Breast epithelium (tissue), 4 donors: ENCODE results near the gene DDX6. TPM values are rescaled to one million over a fixed set of nuclear protein-coding genes. Genes with fewer than 3 reads are reported as not detected.
"Not testable (repeated sequence)": the region's sequence is repeated elsewhere in the genome, so short reads cannot be mapped to it uniquely, and the experiment has no call there.

Experiments
- DNase-seq, 2 donors: peaks; one replicate each; pipeline ENCODE4 v3.0.0-alpha.2; 2019; ENCODE audit warnings: low spot score in 2 of 2
- H3K27ac ChIP-seq, 2 donors: fragments of 200-600 bp; sonication (generic) in 1 of 2; one replicate each; pipeline ENCODE4 v1.5.1; 2016 to 2019; ENCODE audit warnings: mild to moderate bottlenecking in 1 of 2
- H3K27me3 ChIP-seq, 2 donors: fragments of 200-600 bp; sonication (generic) in 1 of 2; one replicate each; pipeline versions ENCODE4 v1.5.1 to v1.6.0; 2017 to 2019; ENCODE audit warnings: control low read depth in 1 of 2, mild to moderate bottlenecking in 1 of 2
- H3K36me3 ChIP-seq: fragments of 200-600 bp; one replicate; pipeline ENCODE4 v1.5.1; 2019
- H3K4me1 ChIP-seq, 2 donors: fragments of 200-600 bp; sonication (generic); one replicate each; pipeline ENCODE4 v1.5.1; 2016 to 2019; ENCODE audit warnings: control low read depth in 1 of 2
- H3K4me3 ChIP-seq, 3 donors: fragments of 200-600 bp; sonication (generic); 1 replicate in 2 of 3; 2 replicates in 1 of 3; pipeline ENCODE4 v1.5.1; 2016 to 2019; ENCODE audit warnings: mild to moderate bottlenecking in 3 of 3, moderate library complexity in 2 of 3
- H3K9me3 ChIP-seq, 2 donors: fragments of 200-600 bp; sonication (generic) in 1 of 2; one replicate each; pipeline ENCODE4 v1.5.1; 2016 to 2019; ENCODE audit warnings: control low read depth in 1 of 2
- POLR2A ChIP-seq: fragments of 450-650 bp; IDR thresholded peaks from one replicate; pipeline ENCODE4 v1.6.1; 2016; ENCODE audit warnings: antibody characterized with exemption, mild to moderate bottlenecking, moderate library complexity
- POLR2AphosphoS5 ChIP-seq, 3 donors: sonication (generic); formaldehyde crosslinking; IDR thresholded peaks; one replicate each; pipeline ENCODE4 v1.6.1; 2017; ENCODE audit warnings: antibody characterized with exemption in 3 of 3
- intact Hi-C: fragments of 100-400 bp; cut with DNase I; formaldehyde crosslinking; loops from one replicate; pipeline ENCODE4 v1.15.1; 2023; ENCODE audit warnings: low total_unique reads
- total RNA-seq, 3 donors: library from RNA; depleted of rRNA; stranded (reverse); fragments of >200 nt; gene quantifications; one replicate each; pipeline ENCODE4 v1.1.0, GENCODE V29; 2016
- TF ChIP-seq, protein P1 (sequence below), 3 donors: fragments of 450-650 bp; IDR thresholded peaks; one replicate each; pipeline ENCODE4 v1.5.1; 2016 to 2017; ENCODE audit warnings: antibody characterized with exemption in 3 of 3, mild to moderate bottlenecking in 3 of 3, moderate library complexity in 3 of 3

Gene DDX6
- total RNA-seq, 3 donors from 2014 or later = 82.6 to 136 (median 125) TPM

DNA sequence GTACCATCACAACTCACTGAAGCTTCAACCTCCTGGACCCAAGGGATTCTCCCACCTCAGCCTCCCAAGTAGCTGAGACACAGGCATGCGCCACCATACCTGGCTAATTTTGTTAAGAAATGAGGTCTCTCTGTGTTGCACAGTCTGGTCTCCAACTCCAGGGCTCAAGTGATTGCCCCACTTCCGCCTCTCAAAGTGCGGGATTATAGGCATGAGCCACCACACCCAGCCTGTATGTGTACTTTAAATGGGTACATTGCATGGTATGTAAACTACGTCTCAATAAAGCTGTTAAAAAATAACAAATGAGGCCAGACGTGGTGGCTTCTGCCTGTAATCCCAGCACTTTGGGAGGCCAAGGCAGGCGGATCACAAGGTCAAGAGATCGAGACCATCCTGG is 36.2 kb upstream of the DDX6 start:
- no peaks in the 10 kb centered on the region for H3K4me1 ChIP-seq
- H3K27ac ChIP-seq = no peak overlapping the region
- H3K9me3 ChIP-seq = no peaks in the 10 kb centered on the region
- no peak for TF ChIP-seq POLR2A
- no peak for TF ChIP-seq POLR2AphosphoS5 (IDR thresholded peaks at IDR 0.05)
- TF ChIP-seq, protein P1, sequence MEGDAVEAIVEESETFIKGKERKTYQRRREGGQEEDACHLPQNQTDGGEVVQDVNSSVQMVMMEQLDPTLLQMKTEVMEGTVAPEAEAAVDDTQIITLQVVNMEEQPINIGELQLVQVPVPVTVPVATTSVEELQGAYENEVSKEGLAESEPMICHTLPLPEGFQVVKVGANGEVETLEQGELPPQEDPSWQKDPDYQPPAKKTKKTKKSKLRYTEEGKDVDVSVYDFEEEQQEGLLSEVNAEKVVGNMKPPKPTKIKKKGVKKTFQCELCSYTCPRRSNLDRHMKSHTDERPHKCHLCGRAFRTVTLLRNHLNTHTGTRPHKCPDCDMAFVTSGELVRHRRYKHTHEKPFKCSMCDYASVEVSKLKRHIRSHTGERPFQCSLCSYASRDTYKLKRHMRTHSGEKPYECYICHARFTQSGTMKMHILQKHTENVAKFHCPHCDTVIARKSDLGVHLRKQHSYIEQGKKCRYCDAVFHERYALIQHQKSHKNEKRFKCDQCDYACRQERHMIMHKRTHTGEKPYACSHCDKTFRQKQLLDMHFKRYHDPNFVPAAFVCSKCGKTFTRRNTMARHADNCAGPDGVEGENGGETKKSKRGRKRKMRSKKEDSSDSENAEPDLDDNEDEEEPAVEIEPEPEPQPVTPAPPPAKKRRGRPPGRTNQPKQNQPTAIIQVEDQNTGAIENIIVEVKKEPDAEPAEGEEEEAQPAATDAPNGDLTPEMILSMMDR (IDR thresholded peaks at IDR 0.05) = no peak
- no peaks in the 10 kb centered on the region for H3K27me3 ChIP-seq
- no peaks in the 10 kb centered on the region for H3K36me3 ChIP-seq
- DNase-seq = no peak
- intact Hi-C loops = no loop called here
- H3K4me3 ChIP-seq = no peak overlapping the region

DNA sequence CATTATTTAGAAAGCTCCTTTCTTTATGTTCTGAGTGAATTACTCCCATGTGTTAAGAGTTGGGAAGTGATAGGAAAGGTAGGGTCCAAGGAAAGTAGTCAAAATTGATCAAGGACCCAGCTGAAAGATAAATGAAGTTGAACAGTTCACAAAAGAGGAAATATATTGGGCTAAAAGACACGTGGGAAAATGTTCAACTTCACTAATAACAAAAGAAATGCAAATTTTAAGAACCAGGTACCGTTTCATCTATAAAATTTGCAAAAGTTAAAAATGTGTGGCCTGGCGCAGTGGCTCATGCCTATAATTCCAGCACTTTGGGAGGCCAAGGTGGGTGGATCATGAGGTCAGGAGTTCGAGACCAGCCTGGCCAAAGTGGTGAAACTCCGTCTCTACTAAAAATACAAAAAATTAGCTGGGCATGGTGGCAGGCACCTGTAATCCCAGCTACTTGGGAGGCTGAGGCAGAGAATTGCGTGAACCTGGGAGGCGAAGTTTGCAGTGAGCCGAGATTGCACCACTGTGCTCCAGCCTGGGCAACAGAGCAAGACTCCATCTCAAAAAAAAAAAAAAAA is 32.1 kb upstream of the DDX6 start:
- intact Hi-C loops, H3K4me1 ChIP-seq, H3K4me3 ChIP-seq, H3K27me3 ChIP-seq, H3K36me3 ChIP-seq, H3K9me3 ChIP-seq, DNase-seq, H3K27ac ChIP-seq: not testable (repeated sequence)

DNA sequence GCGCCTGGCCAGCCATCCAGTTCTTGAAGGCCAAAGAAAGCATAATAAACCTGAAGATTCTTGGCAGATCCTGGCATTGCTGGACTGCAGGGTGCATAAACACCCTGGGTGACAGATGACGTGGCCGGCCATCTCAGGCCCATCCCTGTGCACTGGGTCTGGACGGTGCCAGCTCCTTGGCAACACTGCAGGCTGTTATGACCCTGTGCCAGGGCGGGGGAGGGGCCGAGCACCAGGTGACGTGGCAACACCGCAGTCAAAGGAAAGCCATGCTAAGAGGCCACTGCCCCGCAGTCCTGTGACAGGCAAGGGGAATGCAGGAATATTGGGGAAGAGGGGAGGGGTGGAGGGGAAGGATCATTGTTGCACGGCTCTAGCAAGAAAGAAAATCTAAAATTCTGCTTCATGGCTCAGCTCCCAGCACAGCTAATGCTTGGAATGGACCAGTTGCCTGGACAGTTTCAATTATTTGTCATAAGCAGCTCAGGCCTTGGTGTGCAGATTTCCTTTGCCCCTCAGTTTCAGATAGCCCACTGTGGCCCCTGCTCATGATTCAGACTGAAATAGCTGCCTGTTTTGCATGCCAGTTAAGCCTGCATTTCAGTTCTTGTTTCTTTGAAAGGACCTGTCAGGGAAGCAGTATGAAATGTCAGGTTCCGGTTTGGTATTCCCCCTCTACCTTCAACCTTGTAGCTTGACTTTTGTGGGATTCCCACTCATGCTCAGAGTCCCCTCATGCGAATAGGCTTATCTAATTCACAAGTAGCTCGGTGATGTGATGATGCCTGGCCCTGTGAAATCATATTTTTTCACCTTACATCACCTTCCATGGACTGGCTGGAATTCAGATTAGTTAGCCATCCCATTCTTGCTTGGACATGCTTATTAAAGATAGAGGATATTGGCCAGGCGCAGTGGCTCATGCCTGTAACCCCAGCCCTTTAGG is 29.7 kb upstream of the DDX6 start:
- TF ChIP-seq POLR2AphosphoS5 (IDR thresholded peaks at IDR 0.05) = peak; percentile 38 to 78 (median 56)
- TF ChIP-seq POLR2A = no peak
- H3K4me3 ChIP-seq = no peak overlapping the region
- H3K27me3 ChIP-seq = no peaks in the 10 kb centered on the region
- DNase-seq = peak; percentile 91 to 92
- H3K27ac ChIP-seq = peak overlapping the region; percentile 75 to 78
- H3K4me1 ChIP-seq = no peaks in the 10 kb centered on the region
- intact Hi-C loops = no loop called here
- H3K36me3 ChIP-seq = no peaks in the 10 kb centered on the region
- no peaks in the 10 kb centered on the region for H3K9me3 ChIP-seq

DNA sequence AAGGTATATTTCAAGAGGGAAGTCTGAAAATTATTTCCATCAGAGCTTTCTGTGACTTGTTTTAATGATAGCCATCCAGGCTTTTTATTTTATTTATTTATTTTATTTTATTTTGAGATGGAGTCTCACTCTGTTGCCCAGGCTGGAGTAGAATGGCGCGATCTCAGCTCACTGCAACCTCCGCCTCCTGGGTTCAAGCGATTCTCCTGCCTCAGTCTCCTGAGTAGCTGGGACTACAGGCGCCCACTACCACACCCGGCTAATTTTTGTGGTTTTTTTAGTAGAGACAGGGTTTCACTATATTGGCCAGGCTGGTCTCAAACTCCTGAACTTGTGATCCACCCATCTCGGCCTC is 29.0 kb upstream of the DDX6 start:
- H3K36me3 ChIP-seq, DNase-seq, H3K4me3 ChIP-seq, intact Hi-C loops, H3K27me3 ChIP-seq, H3K9me3 ChIP-seq, H3K4me1 ChIP-seq: not testable (repeated sequence)
- peak overlapping the region; percentile 75 to 78 for H3K27ac ChIP-seq

DNA sequence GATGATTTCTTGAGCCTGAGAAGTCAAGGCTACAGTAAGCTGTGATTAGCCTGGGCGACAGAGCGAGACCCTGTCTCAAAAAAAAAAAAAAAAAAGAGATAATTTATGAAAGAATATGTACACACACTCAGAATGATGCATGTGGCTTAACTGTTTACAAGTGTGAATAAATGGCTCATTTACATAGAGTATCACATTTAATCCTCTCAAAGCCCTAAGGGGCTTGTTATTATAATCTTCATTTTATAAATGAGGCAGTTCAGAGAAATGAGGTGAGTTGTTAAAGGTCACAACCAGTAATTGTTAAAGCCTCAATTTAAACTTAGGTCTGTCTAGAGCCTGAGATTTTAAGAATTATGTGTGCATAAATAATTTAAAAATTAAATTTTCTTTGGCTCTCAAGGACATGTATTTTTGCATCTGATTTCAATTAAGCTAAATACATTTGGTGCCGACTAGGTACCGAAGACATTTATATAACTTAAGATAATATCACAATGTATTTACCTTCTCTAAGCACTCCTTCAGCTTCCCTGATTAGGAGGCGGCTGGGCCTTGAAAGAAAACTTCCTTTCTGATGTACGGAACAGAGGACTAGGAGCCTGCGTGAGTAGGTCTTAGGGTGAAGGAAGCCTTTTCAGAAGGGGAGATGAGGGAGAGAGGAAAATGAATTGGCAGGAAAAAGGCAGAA is 28.5 kb upstream of the DDX6 start:
- H3K9me3 ChIP-seq = no peaks in the 10 kb centered on the region
- no peak for DNase-seq
- no peaks in the 10 kb centered on the region for H3K4me1 ChIP-seq
- intact Hi-C loops = no loop called here
- no peak overlapping the region for H3K4me3 ChIP-seq
- no peaks in the 10 kb centered on the region for H3K27me3 ChIP-seq
- no peak for TF ChIP-seq POLR2A
- TF ChIP-seq, protein P1 (IDR thresholded peaks at IDR 0.05) = no peak
- TF ChIP-seq POLR2AphosphoS5 (IDR thresholded peaks at IDR 0.05) = no peak
- no peaks in the 10 kb centered on the region for H3K36me3 ChIP-seq
- peak overlapping the region; percentile 56 to 78 for H3K27ac ChIP-seq

DNA sequence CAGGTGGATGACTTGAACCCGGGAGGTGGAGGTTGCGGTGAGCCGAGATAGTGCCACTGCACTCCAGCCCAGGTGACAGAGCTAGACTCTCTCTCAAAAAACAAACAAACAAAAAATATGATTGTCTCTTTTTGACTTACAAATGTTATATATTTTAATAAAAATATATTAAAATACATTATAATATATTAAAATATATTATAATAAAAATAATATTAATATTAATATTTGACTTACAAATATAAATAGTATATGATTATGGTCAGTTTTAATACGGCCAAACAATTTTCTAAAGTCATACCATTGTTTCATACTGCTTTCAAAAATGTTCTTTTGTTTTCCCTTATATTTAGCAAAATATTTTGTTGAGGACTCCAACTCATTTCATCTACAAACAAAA is 27.2 kb upstream of the DDX6 start:
- Histone ChIP-seq H3K27me3 (no peaks in the 10 kb centered on the region), H3K36me3 (no peaks in the 10 kb centered on the region), H3K4me3 (no peak overlapping the region), H3K4me1 (no peaks in the 10 kb centered on the region), H3K9me3 (no peaks in the 10 kb centered on the region), H3K27ac (no peak overlapping the region)
- intact Hi-C loops = no loop called here
- TF ChIP-seq POLR2A (no peak), POLR2AphosphoS5 (IDR thresholded peaks at IDR 0.05) (no peak)
- TF ChIP-seq, protein P1 (IDR thresholded peaks at IDR 0.05) = no peak
- no peak for DNase-seq
